SK-N-MC (cell line): ENCODE measurements around the gene TPP2.

ENCODE experiments used
- EZH2 ChIP-seq: fragments of 200-600 bp; sonication (generic); IDR thresholded peaks from one replicate; pipeline ENCODE4 v1.6.1; 2017; ENCODE audit warnings: antibody characterized with exemption
- POLR2AphosphoS5 ChIP-seq: IDR thresholded peaks from 2 replicates; pipeline ENCODE4 v1.6.1; 2012; ENCODE audit warnings: mild to moderate bottlenecking, low read depth, low read length, borderline replicate concordance

DNA sequence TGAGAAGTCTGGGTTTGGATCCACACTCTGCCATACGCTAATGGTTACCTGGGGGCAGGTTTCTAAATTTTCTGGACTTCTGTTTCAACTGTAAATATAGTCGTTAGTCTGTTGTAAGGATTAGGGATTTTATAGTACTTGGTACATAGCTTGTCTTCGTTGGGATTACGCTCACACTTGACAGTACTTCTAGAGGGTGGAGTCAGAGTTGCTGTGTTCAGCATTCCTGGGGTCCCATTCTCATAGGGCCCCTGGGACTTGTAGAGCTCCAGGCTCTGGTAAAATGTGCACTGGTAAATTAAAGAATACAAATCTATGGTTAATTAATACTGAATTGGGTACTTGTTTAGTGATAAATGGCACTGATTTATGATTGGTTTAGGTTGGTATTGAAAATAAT is 45.2 kb downstream of the TPP2 start:
- no peak for TF ChIP-seq POLR2AphosphoS5
- TF ChIP-seq EZH2 = no peak
